Measurements from ENCODE around the gene SFXN5.

DNA sequence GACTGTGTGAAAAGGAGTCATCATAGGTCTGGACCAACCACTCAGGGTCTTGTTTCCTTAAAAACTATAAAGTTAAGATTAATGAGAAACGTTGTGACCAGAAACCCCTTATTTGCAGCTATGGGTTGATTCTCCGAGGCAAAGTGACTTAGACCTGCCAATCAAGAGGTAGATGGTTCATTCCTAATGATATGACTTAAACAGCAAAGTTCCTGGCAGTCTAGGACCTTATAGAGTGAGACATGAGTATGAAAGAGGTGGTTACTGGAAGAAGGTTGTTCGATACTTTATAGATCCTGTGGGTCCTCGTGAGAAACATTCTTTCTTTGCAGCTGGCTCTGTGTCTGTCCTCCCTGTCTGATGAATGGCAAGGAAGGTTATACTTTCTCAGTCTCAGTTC lies 8.0 kb downstream of the SFXN5 start:
- TF ChIP-seq, protein P1, sequence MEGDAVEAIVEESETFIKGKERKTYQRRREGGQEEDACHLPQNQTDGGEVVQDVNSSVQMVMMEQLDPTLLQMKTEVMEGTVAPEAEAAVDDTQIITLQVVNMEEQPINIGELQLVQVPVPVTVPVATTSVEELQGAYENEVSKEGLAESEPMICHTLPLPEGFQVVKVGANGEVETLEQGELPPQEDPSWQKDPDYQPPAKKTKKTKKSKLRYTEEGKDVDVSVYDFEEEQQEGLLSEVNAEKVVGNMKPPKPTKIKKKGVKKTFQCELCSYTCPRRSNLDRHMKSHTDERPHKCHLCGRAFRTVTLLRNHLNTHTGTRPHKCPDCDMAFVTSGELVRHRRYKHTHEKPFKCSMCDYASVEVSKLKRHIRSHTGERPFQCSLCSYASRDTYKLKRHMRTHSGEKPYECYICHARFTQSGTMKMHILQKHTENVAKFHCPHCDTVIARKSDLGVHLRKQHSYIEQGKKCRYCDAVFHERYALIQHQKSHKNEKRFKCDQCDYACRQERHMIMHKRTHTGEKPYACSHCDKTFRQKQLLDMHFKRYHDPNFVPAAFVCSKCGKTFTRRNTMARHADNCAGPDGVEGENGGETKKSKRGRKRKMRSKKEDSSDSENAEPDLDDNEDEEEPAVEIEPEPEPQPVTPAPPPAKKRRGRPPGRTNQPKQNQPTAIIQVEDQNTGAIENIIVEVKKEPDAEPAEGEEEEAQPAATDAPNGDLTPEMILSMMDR (optimal IDR thresholded peaks at IDR 0.05 in 1 of 3, IDR thresholded peaks at IDR 0.05 in 1 of 3, conservative IDR thresholded peaks at IDR 0.05 in 1 of 3; ENCODE audit: extremely low read depth in 1 of 3, insufficient read depth in 2 of 3, low read length in 3 of 3) = no peak
- no peak for TF ChIP-seq EZH2 (IDR thresholded peaks at IDR 0.05; ENCODE audit: low read length)
